Esophagus muscularis mucosa (tissue), 4 donors: ENCODE data around the gene KMT2E. TPM values are rescaled to one million over a fixed set of nuclear protein-coding genes. Genes with fewer than 3 reads are reported as not detected.
A peak's percentile ranks its signal among the peaks of the same experiment; 100 is the strongest.

Experiments used
- DNase-seq: peaks from one replicate; pipeline ENCODE4 v3.0.0-alpha.2; 2017; ENCODE audit errors: extremely low spot score
- H3K27ac ChIP-seq, 4 donors: fragments of 200-600 bp; sonication (generic); replicated peaks in 1 of 4; 1 replicate in 3 of 4; 2 replicates in 1 of 4; pipeline ENCODE4 v1.5.1; 2016 to 2019; ENCODE audit warnings: mild to moderate bottlenecking in 1 of 4
- H3K27me3 ChIP-seq, 4 donors: fragments of 200-600 bp; sonication (generic); one replicate each; pipeline versions ENCODE4 v1.5.1 to v1.6.0; 2016 to 2019
- H3K36me3 ChIP-seq, 4 donors: fragments of 200-600 bp; sonication (generic); one replicate each; pipeline ENCODE4 v1.5.1; 2016 to 2019
- H3K4me1 ChIP-seq, 4 donors: fragments of 200-600 bp; sonication (generic); one replicate each; pipeline ENCODE4 v1.5.1; 2016 to 2019
- H3K4me3 ChIP-seq, 4 donors: fragments of 200-600 bp; sonication (generic); 1 replicate in 2 of 4; 2 replicates in 2 of 4; pipeline ENCODE4 v1.5.1; 2016 to 2019; ENCODE audit warnings: mild to moderate bottlenecking in 4 of 4, moderate library complexity in 1 of 4
- H3K9me3 ChIP-seq, 4 donors: fragments of 200-600 bp; sonication (generic); 1 replicate in 3 of 4; 2 replicates in 1 of 4; pipeline ENCODE4 v1.5.1; 2016 to 2019
- CTCF ChIP-seq, 3 experiments: fragments of 200-600 bp in 2 of 3; fragments of 450-650 bp in 1 of 3; sonication (generic) in 2 of 3; IDR thresholded peaks; one replicate each; pipeline ENCODE4 v1.5.1; 2017 to 2019; ENCODE audit warnings: antibody characterized with exemption in 3 of 3, mild to moderate bottlenecking in 2 of 3, moderate library complexity in 1 of 3
- EP300 ChIP-seq: sonication (generic); formaldehyde crosslinking; IDR thresholded peaks from one replicate; pipeline ENCODE4 v1.6.1; 2017; ENCODE audit warnings: antibody characterized with exemption
- POLR2A ChIP-seq: fragments of 450-650 bp; IDR thresholded peaks from one replicate; pipeline ENCODE4 v1.6.1; 2017; ENCODE audit warnings: antibody characterized with exemption, moderate library complexity, mild to moderate bottlenecking, low read depth
- POLR2AphosphoS5 ChIP-seq, 2 donors: sonication (generic); formaldehyde crosslinking; IDR thresholded peaks; one replicate each; pipeline ENCODE4 v1.6.1; 2017; ENCODE audit warnings: antibody characterized with exemption in 2 of 2
- WGBS: methylation state at CpG from one replicate; pipeline ENCODE4 v1.1.5; 2018; 5-methylcytosine and 5-hydroxymethylcytosine counted together
- intact Hi-C: fragments of 100-400 bp; cut with DNase I; formaldehyde crosslinking; loops from one replicate; pipeline ENCODE4 v1.15.1; 2023
- total RNA-seq, 4 donors: library from RNA; depleted of rRNA; stranded (reverse); fragments of >200 nt; gene quantifications; one replicate each; pipeline versions ENCODE4 v1.1.0 to v1.2.1, GENCODE V29; 2016

The KMT2E gene
- total RNA-seq, 4 donors from 2014 or later, result 77.0 to 109 (median 94.0) TPM

- TF ChIP-seq POLR2A (no peak), POLR2AphosphoS5 (IDR thresholded peaks at IDR 0.05) (no peak), CTCF (IDR thresholded peaks at IDR 0.05) (no peak), EP300 (no peak)
- Histone ChIP-seq H3K4me3 (no peak overlapping the region), H3K9me3 (no peaks in the 10 kb centered on the region), H3K36me3 (no peaks in the 10 kb centered on the region), H3K4me1 (peaks cover 54 to 79% (median 77%) of the 10 kb centered on the region in 4 donors), H3K27me3 (no peaks in the 10 kb centered on the region), H3K27ac (peak overlapping the region; percentile 40 to 100 (median 45))
- DNase-seq, result no peak
- intact Hi-C loops, result no loop called here
- 41% methylated on average over 3 of the region's 3 CpGs for WGBS
Measured at GRCh38 chr7:105019269-105019668, 5.3 kb downstream of the KMT2E start.

DNA sequence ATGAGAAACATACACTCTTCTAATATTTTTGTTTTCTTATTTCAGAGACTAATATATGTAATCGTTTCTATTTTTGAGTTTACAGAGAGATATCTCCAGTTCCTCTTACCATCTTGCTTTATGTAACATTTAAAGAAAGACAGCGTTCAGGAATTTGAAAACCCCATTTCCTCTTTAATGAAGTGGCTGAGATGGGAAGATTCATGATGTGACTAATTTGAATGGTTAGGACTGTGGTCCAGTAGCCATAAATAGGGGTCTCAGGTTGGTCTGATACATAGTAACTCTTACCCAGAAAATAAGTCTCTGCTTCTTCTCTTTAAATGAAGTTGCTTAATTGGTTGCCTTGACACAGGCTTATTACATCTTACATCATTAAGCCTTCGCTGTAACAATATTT is 6.9 kb downstream of the KMT2E start:
- Histone ChIP-seq H3K27ac (peak overlapping the region; percentile 40 to 100 (median 45)), H3K9me3 (no peaks in the 10 kb centered on the region), H3K36me3 (no peaks in the 10 kb centered on the region), H3K4me3 (peak overlapping the region in 2 of 4 donors; percentile 1 to 11), H3K27me3 (no peaks in the 10 kb centered on the region), H3K4me1 (peaks cover 71 to 96% (median 94%) of the 10 kb centered on the region in 4 donors)
- DNase-seq, result no peak
- intact Hi-C loops, result no loop called here
- WGBS, result 25% methylated on average over 3 of the region's 3 CpGs
- TF ChIP-seq EP300, result no peak
- no peak for TF ChIP-seq POLR2AphosphoS5 (IDR thresholded peaks at IDR 0.05)
- TF ChIP-seq CTCF (IDR thresholded peaks at IDR 0.05), result no peak
- TF ChIP-seq POLR2A, result no peak

DNA sequence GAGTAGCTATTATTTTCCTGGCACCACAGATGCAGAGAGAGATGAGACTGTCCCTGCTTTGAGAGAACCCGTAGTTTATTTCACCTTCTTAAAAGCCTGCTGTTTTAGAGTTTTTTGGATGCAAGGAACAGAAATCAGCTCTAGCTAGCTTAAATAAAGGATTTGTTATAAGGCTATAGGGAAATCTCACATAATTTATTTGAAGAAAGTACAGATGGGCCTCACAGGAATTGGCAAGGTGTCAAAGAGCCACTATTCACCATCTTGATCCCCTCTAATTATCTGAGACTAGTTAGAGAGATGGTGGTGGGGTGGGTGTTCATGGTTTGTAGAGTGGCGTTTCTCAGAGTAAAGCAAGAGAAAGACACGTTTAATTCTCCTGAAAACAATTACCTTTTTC is 7.3 kb downstream of the KMT2E start:
- 49% methylated on average over 3 of the region's 3 CpGs for WGBS
- intact Hi-C loops, result no loop called here
- peak overlapping the region; percentile 40 to 100 (median 45) for H3K27ac ChIP-seq
- H3K27me3 ChIP-seq, result no peaks in the 10 kb centered on the region
- H3K9me3 ChIP-seq, result no peaks in the 10 kb centered on the region
- TF ChIP-seq CTCF (IDR thresholded peaks at IDR 0.05) (no peak), POLR2AphosphoS5 (IDR thresholded peaks at IDR 0.05) (no peak), EP300 (no peak), POLR2A (no peak)
- H3K4me1 ChIP-seq, result peaks cover 73 to 99% (median 98%) of the 10 kb centered on the region in 4 donors
- H3K4me3 ChIP-seq, result peak overlapping the region in 1 of 4 donors; percentile 1
- no peaks in the 10 kb centered on the region for H3K36me3 ChIP-seq
- DNase-seq, result no peak

GRCh38 chr7:105021967-105022366 is 8.0 kb downstream of the KMT2E start:
- H3K27ac ChIP-seq, result peak overlapping the region in 2 of 4 donors; percentile 40 to 100

More at GRCh38 chr7:105021967-105022366, 8.0 kb downstream of the KMT2E start:
- H3K9me3 ChIP-seq, result no peaks in the 10 kb centered on the region
- no peak for DNase-seq
- no peak overlapping the region for H3K4me3 ChIP-seq
- WGBS, result 60% methylated on average over 3 of the region's 3 CpGs
- TF ChIP-seq POLR2AphosphoS5 (IDR thresholded peaks at IDR 0.05), result no peak
- TF ChIP-seq EP300, result no peak
- no peak for TF ChIP-seq CTCF (IDR thresholded peaks at IDR 0.05)
- no peak for TF ChIP-seq POLR2A
- intact Hi-C loops, result no loop called here
- H3K27me3 ChIP-seq, result no peaks in the 10 kb centered on the region
- H3K4me1 ChIP-seq, result peaks cover 73 to 100% (median 99%) of the 10 kb centered on the region in 4 donors
- no peaks in the 10 kb centered on the region for H3K36me3 ChIP-seq
